ENCODE measurements around the gene PLEKHB2.

Gene PLEKHB2

GRCh38 chr2:131130298-131130596 lies 25.1 kb downstream of the PLEKHB2 start:
- TF ChIP-seq CTCF (IDR thresholded peaks at IDR 0.05) (no peak), ZFX (IDR thresholded peaks at IDR 0.05; ENCODE audit: borderline replicate concordance) (no peak)

GRCh38 chr2:131132729-131133128 lies 27.6 kb downstream of the PLEKHB2 start:
- TF ChIP-seq CTCF (IDR thresholded peaks at IDR 0.05) (no peak), ZFX (IDR thresholded peaks at IDR 0.05; ENCODE audit: borderline replicate concordance) (no peak)
- no peak overlapping the region for H3K27ac ChIP-seq

More at GRCh38 chr2:131130298-131130596, 25.1 kb downstream of the PLEKHB2 start:
- H3K27ac ChIP-seq = no peak overlapping the region

GRCh38 chr2:131140581-131140980 lies 35.4 kb downstream of the PLEKHB2 start:
- H3K27ac ChIP-seq = no peak overlapping the region
- TF ChIP-seq ZFX (IDR thresholded peaks at IDR 0.05; ENCODE audit: borderline replicate concordance) (no peak), CTCF (IDR thresholded peaks at IDR 0.05) (no peak)

GRCh38 chr2:131142849-131143248 lies 37.7 kb downstream of the PLEKHB2 start:
- no peak overlapping the region for H3K27ac ChIP-seq
- TF ChIP-seq ZFX (IDR thresholded peaks at IDR 0.05; ENCODE audit: borderline replicate concordance) = no peak

GRCh38 chr2:131143803-131144202 lies 38.7 kb downstream of the PLEKHB2 start:
- H3K27ac ChIP-seq = no peak overlapping the region
- TF ChIP-seq ZFX (IDR thresholded peaks at IDR 0.05; ENCODE audit: borderline replicate concordance) (no peak), CTCF (IDR thresholded peaks at IDR 0.05) (no peak)

GRCh38 chr2:131145040-131145439 lies 39.9 kb downstream of the PLEKHB2 start:
- TF ChIP-seq CTCF (IDR thresholded peaks at IDR 0.05) (no peak), ZFX (IDR thresholded peaks at IDR 0.05; ENCODE audit: borderline replicate concordance) (no peak)
- H3K27ac ChIP-seq = no peak overlapping the region

- TF ChIP-seq CTCF (IDR thresholded peaks at IDR 0.05) (no peak), ZFX (IDR thresholded peaks at IDR 0.05; ENCODE audit: borderline replicate concordance) (no peak)
- no peak overlapping the region for H3K27ac ChIP-seq
Observed at GRCh38 chr2:131146231-131146630, 41.1 kb downstream of the PLEKHB2 start.

GRCh38 chr2:131146749-131147148 lies 41.6 kb downstream of the PLEKHB2 start:
- no peak overlapping the region for H3K27ac ChIP-seq
- TF ChIP-seq ZFX (IDR thresholded peaks at IDR 0.05; ENCODE audit: borderline replicate concordance) (no peak), CTCF (IDR thresholded peaks at IDR 0.05) (no peak)
